ENCODE results near the gene CARM1. TPM values are rescaled to one million over a fixed set of nuclear protein-coding genes. Genes with fewer than 3 reads are reported as not detected.

The CARM1 gene
- total RNA-seq, 4 donors from 2014 or later: 12.2 to 14.8 (median 13.1) TPM

DNA sequence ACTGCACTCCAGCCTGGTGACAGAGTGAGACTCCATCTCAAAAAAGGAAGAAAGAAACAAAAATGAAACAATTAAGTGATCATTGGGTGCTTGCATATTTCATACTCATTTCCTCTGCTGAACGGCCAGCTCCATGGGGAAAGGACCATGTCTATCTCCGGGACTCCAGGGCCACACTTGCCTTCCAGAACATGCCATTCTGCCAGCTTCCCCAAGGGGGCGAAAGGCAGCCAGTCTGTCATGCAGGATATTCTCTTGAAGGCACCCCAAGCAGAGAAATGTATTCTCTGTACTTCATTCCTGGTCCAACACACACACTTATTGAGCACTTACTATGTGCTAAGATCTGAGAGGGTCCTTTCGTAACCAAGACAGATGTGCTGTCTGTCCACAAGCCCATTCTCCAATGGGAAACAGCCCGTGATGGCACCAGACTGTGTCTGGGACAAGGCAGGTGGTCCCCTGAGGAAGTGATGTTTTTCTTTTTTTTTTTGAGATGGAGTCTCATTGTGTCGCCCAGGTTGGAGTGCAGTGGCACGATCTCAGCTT is 10.2 kb upstream of the CARM1 start:
- H3K27me3 ChIP-seq: no peaks in the 10 kb centered on the region
- peak in 1 of 2 donors; percentile 19 for DNase-seq
- 70 to 75% methylated on average over 7 of the region's 7 CpGs for WGBS, 2 donors
- no peaks in the 10 kb centered on the region for H3K9me3 ChIP-seq
- no peaks in the 10 kb centered on the region for H3K36me3 ChIP-seq
- peaks cover 0 to 20% of the 10 kb centered on the region in 2 donors for H3K4me1 ChIP-seq
- intact Hi-C loops (cut with DNase I): loop anchor here (5.0 kb wide), 2 partner anchors 94 to 144 kb away; partner anchors contain the start of gene DNM2
- H3K27ac ChIP-seq: no peak overlapping the region
- TF ChIP-seq CTCF (IDR thresholded peaks at IDR 0.05) (peak in 3 of 6 experiments; percentile 7 to 37 (median 10)), POLR2A (IDR thresholded peaks at IDR 0.05) (no peak)
- H3K4me3 ChIP-seq (replicated peaks in 1 of 3): no peak overlapping the region

DNA sequence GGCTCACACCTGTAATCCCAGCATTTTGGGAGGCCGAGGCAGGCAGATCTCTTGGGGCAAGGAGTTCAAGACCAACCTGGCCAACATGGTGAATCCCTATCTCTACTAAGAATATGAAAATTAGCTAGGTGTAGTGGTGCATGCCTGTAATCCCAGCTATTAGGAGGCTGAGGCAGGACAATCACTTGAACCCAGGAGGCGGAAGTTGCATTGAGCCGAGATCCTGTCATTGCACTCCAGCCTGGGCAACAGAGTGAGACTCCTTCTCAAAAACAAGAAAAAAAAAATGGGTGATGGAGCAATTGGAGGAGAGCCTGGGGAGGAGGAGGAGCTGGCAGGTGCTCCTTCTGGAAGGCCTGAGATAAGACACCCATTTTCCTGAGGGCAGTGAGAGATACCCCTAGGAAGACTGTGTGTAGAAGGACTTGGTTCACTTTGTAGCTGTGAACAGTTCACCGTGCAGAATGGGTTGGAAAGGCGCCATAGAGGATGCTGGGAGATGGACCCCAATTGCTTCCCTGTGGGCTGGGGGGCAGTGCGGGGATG is 8.7 kb upstream of the CARM1 start:
- Histone ChIP-seq H3K36me3 (no peaks in the 10 kb centered on the region), H3K27me3 (no peaks in the 10 kb centered on the region), H3K9me3 (no peaks in the 10 kb centered on the region), H3K4me1 (peaks cover 0 to 20% of the 10 kb centered on the region in 2 donors), H3K4me3 (replicated peaks in 1 of 3) (no peak overlapping the region), H3K27ac (peak overlapping the region; percentile 42 to 72 (median 65))
- no peak for DNase-seq
- TF ChIP-seq CTCF (IDR thresholded peaks at IDR 0.05) (no peak), POLR2A (IDR thresholded peaks at IDR 0.05) (no peak)
- intact Hi-C loops (cut with DNase I): loop anchor here (5.0 kb wide), 2 partner anchors 95 to 145 kb away; partner anchors contain the start of gene DNM2
- 74 to 78% methylated on average over 6 of the region's 6 CpGs for WGBS, 2 donors

GRCh38 chr19:10863107-10863717 is 8.1 kb upstream of the CARM1 start:
- no peaks in the 10 kb centered on the region for H3K27me3 ChIP-seq
- peak overlapping the region; percentile 42 to 72 (median 65) for H3K27ac ChIP-seq
- H3K4me1 ChIP-seq: peaks cover 0 to 20% of the 10 kb centered on the region in 2 donors
- TF ChIP-seq POLR2A (IDR thresholded peaks at IDR 0.05): no peak
- no peak for TF ChIP-seq CTCF (IDR thresholded peaks at IDR 0.05)
- WGBS, 2 donors: 43% methylated on average over 16 to 18 of the region's 18 CpGs
- DNase-seq: peak; percentile 87 to 88
- no peaks in the 10 kb centered on the region for H3K36me3 ChIP-seq
- H3K9me3 ChIP-seq: no peaks in the 10 kb centered on the region
- no peak overlapping the region for H3K4me3 ChIP-seq (replicated peaks in 1 of 3)
- intact Hi-C loops (cut with DNase I): loop anchor here (5.0 kb wide), 2 partner anchors 96 to 146 kb away; partner anchors contain the start of gene DNM2

GRCh38 chr19:10864538-10864899 is 6.8 kb upstream of the CARM1 start:
- H3K36me3 ChIP-seq: no peaks in the 10 kb centered on the region
- DNase-seq: peak; percentile 81 to 87
- H3K4me1 ChIP-seq: peaks cover 0 to 20% of the 10 kb centered on the region in 2 donors
- H3K27ac ChIP-seq: peak overlapping the region in 1 of 3 donors; percentile 65
- intact Hi-C loops (cut with DNase I): loop anchor here (5.0 kb wide), 2 partner anchors 97 to 147 kb away; partner anchors contain the start of gene DNM2
- H3K4me3 ChIP-seq (replicated peaks in 1 of 3): no peak overlapping the region
- whole genome bisulfite sequencing, 2 donors: 18 to 22% methylated on average over 6 of the region's 6 CpGs
- no peak for TF ChIP-seq POLR2A (IDR thresholded peaks at IDR 0.05)
- peak; percentile 64 to 96 (median 81) for TF ChIP-seq CTCF (IDR thresholded peaks at IDR 0.05)
- H3K9me3 ChIP-seq: no peaks in the 10 kb centered on the region
- no peaks in the 10 kb centered on the region for H3K27me3 ChIP-seq

- intact Hi-C loops (cut with DNase I): no loop called here
- H3K4me3 ChIP-seq (replicated peaks in 1 of 3): no peak overlapping the region
- H3K27me3 ChIP-seq: no peaks in the 10 kb centered on the region
- H3K9me3 ChIP-seq: no peaks in the 10 kb centered on the region
- TF ChIP-seq CTCF (IDR thresholded peaks at IDR 0.05): no peak
- TF ChIP-seq POLR2A (IDR thresholded peaks at IDR 0.05): no peak
- DNase-seq: no peak
- WGBS, 2 donors: 92 to 93% methylated on average over 10 of the region's 10 CpGs
- peaks cover 3 to 20% of the 10 kb centered on the region in 2 donors for H3K4me1 ChIP-seq
- no peaks in the 10 kb centered on the region for H3K36me3 ChIP-seq
- no peak overlapping the region for H3K27ac ChIP-seq
Observed at GRCh38 chr19:10866495-10866894, 4.9 kb upstream of the CARM1 start.

Data from thyroid gland (tissue), 4 donors.